NCI-H2196 (cell line): ENCODE measurements around the gene HNRNPC.
"Not testable (repeated sequence)": the region's sequence is repeated elsewhere in the genome, so short reads cannot be mapped to it uniquely, and the experiment has no call there.

Experiments used
- DNase-seq: peaks from one replicate; lab custom pipeline; 2025; ENCODE audit not compliant: unreplicated experiment; lab: John Stamatoyannopoulos, UW

HNRNPC gene

GRCh38 chr14:21248338-21248737, 20.9 kb downstream of the HNRNPC start:
- no peak for DNase-seq

GRCh38 chr14:21245813-21246212, 23.4 kb downstream of the HNRNPC start:
- DNase-seq, result no peak

GRCh38 chr14:21244544-21244943, 24.7 kb downstream of the HNRNPC start:
- DNase-seq, result no peak

- peak; percentile 17 for DNase-seq
Observed at GRCh38 chr14:21241218-21241819, 27.9 kb downstream of the HNRNPC start.

GRCh38 chr14:21240417-21240816, 28.8 kb downstream of the HNRNPC start:
- DNase-seq, result no peak

GRCh38 chr14:21238823-21239518, 30.3 kb downstream of the HNRNPC start:
- no peak for DNase-seq

GRCh38 chr14:21236948-21237797, 32.1 kb downstream of the HNRNPC start:
- DNase-seq, result no peak

- DNase-seq, result no peak
Observed at GRCh38 chr14:21234112-21234511, 35.1 kb downstream of the HNRNPC start.

- DNase-seq, result no peak
Observed at GRCh38 chr14:21233457-21234076, 35.7 kb downstream of the HNRNPC start.

GRCh38 chr14:21231020-21231652, 38.1 kb downstream of the HNRNPC start:
- DNase-seq, result no peak

GRCh38 chr14:21229821-21230220, 39.4 kb downstream of the HNRNPC start:
- DNase-seq, result no peak

- DNase-seq, result no peak
Observed at GRCh38 chr14:21227981-21228380, 41.3 kb downstream of the HNRNPC start.

- DNase-seq, result no peak
Observed at GRCh38 chr14:21227150-21227549, 42.1 kb downstream of the HNRNPC start.

GRCh38 chr14:21226467-21226866, 42.8 kb downstream of the HNRNPC start:
- DNase-seq, result no peak

- not testable (repeated sequence) for DNase-seq
Observed at GRCh38 chr14:21225164-21225563, 44.1 kb downstream of the HNRNPC start.

- no peak for DNase-seq
Observed at GRCh38 chr14:21220874-21221477, 48.3 kb downstream of the HNRNPC start.

GRCh38 chr14:21219561-21220111, 49.6 kb downstream of the HNRNPC start:
- DNase-seq, result no peak

- DNase-seq, result no peak
Observed at GRCh38 chr14:21219120-21219519, 50.1 kb downstream of the HNRNPC start.

- DNase-seq, result no peak
Observed at GRCh38 chr14:21215879-21216251, 53.4 kb downstream of the HNRNPC start.

GRCh38 chr14:21215130-21215878, 53.9 kb downstream of the HNRNPC start:
- DNase-seq, result no peak
